IPS-15b (cell line): Measurements from ENCODE around the gene STAT1.
"Not testable (repeated sequence)": the region's sequence is repeated elsewhere in the genome, so short reads cannot be mapped to it uniquely, and the experiment has no call there.

Experiments used
- H3K27me3 ChIP-seq: one replicate; pipeline ENCODE4 v1.6.1; 2013; ENCODE audit warnings: low read length; ENCODE audit not compliant: control insufficient read depth, insufficient read depth
- H3K36me3 ChIP-seq: one replicate; pipeline ENCODE4 v1.6.1; 2013; ENCODE audit warnings: low read length; ENCODE audit not compliant: control insufficient read depth, insufficient read depth
- H3K4me1 ChIP-seq: one replicate; pipeline ENCODE4 v1.6.1; 2013; ENCODE audit warnings: mild to moderate bottlenecking, low read length; ENCODE audit not compliant: control insufficient read depth, insufficient read depth
- H3K4me3 ChIP-seq: one replicate; pipeline ENCODE4 v1.5.1; 2013; ENCODE audit warnings: low read depth, low read length
- H3K9ac ChIP-seq: one replicate; pipeline ENCODE4 v1.6.1; 2013; ENCODE audit warnings: low read depth, mild to moderate bottlenecking, low read length
- H3K9me3 ChIP-seq: one replicate; pipeline ENCODE4 v1.6.1; 2013; ENCODE audit warnings: mild to moderate bottlenecking, low read length; ENCODE audit not compliant: control insufficient read depth, insufficient read depth

Gene STAT1

GRCh38 chr2:190961918-190962487, 52.0 kb downstream of the STAT1 start:
- Histone ChIP-seq H3K4me3 (no peak overlapping the region), H3K36me3 (no peaks in the 10 kb centered on the region), H3K4me1 (no peaks in the 10 kb centered on the region), H3K9me3 (no peaks in the 10 kb centered on the region), H3K27me3 (no peaks in the 10 kb centered on the region), H3K9ac (no peak overlapping the region)

- H3K36me3 ChIP-seq, H3K27me3 ChIP-seq, H3K4me1 ChIP-seq, H3K9me3 ChIP-seq, H3K4me3 ChIP-seq, H3K9ac ChIP-seq: not testable (repeated sequence)
These were observed 52.9 kb downstream of the STAT1 start for GRCh38 chr2:190961117-190961516.

- no peaks in the 10 kb centered on the region for H3K36me3 ChIP-seq
These were observed 53.8 kb downstream of the STAT1 start for GRCh38 chr2:190959911-190960788.

GRCh38 chr2:190953257-190953656, 60.7 kb downstream of the STAT1 start:
- H3K9ac ChIP-seq, result no peak overlapping the region
- no peak overlapping the region for H3K4me3 ChIP-seq
- H3K4me1 ChIP-seq, result no peaks in the 10 kb centered on the region
- H3K27me3 ChIP-seq, result no peaks in the 10 kb centered on the region
- no peaks in the 10 kb centered on the region for H3K9me3 ChIP-seq
- H3K36me3 ChIP-seq, result no peaks in the 10 kb centered on the region

More at GRCh38 chr2:190959911-190960788, 53.8 kb downstream of the STAT1 start:
- Histone ChIP-seq H3K9ac (no peak overlapping the region), H3K9me3 (no peaks in the 10 kb centered on the region), H3K27me3 (no peaks in the 10 kb centered on the region), H3K4me1 (no peaks in the 10 kb centered on the region), H3K4me3 (no peak overlapping the region)

- Histone ChIP-seq H3K27me3 (no peaks in the 10 kb centered on the region), H3K9me3 (no peaks in the 10 kb centered on the region), H3K4me1 (peaks cover 3% of the 10 kb centered on the region), H3K4me3 (no peak overlapping the region), H3K9ac (no peak overlapping the region), H3K36me3 (no peaks in the 10 kb centered on the region)
These were observed 63.4 kb downstream of the STAT1 start for GRCh38 chr2:190950566-190950991.

GRCh38 chr2:190948671-190949070, 65.3 kb downstream of the STAT1 start:
- Histone ChIP-seq H3K9ac (no peak overlapping the region), H3K4me1 (peaks cover 3% of the 10 kb centered on the region), H3K9me3 (no peaks in the 10 kb centered on the region), H3K4me3 (no peak overlapping the region), H3K27me3 (no peaks in the 10 kb centered on the region), H3K36me3 (no peaks in the 10 kb centered on the region)

GRCh38 chr2:190947711-190948251, 66.2 kb downstream of the STAT1 start:
- Histone ChIP-seq H3K4me3 (no peak overlapping the region), H3K36me3 (no peaks in the 10 kb centered on the region), H3K9ac (peak overlapping the region; percentile 8), H3K4me1 (peaks cover 3% of the 10 kb centered on the region), H3K9me3 (no peaks in the 10 kb centered on the region), H3K27me3 (no peaks in the 10 kb centered on the region)

GRCh38 chr2:190947141-190947540, 66.8 kb downstream of the STAT1 start:
- Histone ChIP-seq H3K36me3 (no peaks in the 10 kb centered on the region), H3K9me3 (no peaks in the 10 kb centered on the region), H3K9ac (no peak overlapping the region), H3K27me3 (no peaks in the 10 kb centered on the region), H3K4me3 (no peak overlapping the region), H3K4me1 (peaks cover 3% of the 10 kb centered on the region)

GRCh38 chr2:190943706-190944105, 70.3 kb downstream of the STAT1 start:
- Histone ChIP-seq H3K4me3 (no peak overlapping the region), H3K36me3 (no peaks in the 10 kb centered on the region), H3K4me1 (peaks cover 3% of the 10 kb centered on the region)

GRCh38 chr2:190942697-190943096, 71.3 kb downstream of the STAT1 start:
- no peaks in the 10 kb centered on the region for H3K36me3 ChIP-seq
- no peak overlapping the region for H3K4me3 ChIP-seq
- H3K4me1 ChIP-seq, result peaks cover 3% of the 10 kb centered on the region
- no peak overlapping the region for H3K9ac ChIP-seq
- H3K9me3 ChIP-seq, result no peaks in the 10 kb centered on the region
- H3K27me3 ChIP-seq, result no peaks in the 10 kb centered on the region

More at GRCh38 chr2:190943706-190944105, 70.3 kb downstream of the STAT1 start:
- H3K9me3 ChIP-seq, result no peaks in the 10 kb centered on the region
- no peaks in the 10 kb centered on the region for H3K27me3 ChIP-seq
- H3K9ac ChIP-seq, result no peak overlapping the region

- Histone ChIP-seq H3K36me3 (no peaks in the 10 kb centered on the region), H3K4me1 (peaks cover 9% of the 10 kb centered on the region), H3K9me3 (no peaks in the 10 kb centered on the region), H3K4me3 (no peak overlapping the region), H3K27me3 (no peaks in the 10 kb centered on the region), H3K9ac (no peak overlapping the region)
These were observed 72.4 kb downstream of the STAT1 start for GRCh38 chr2:190941571-190941970.

GRCh38 chr2:190940454-190940853, 73.5 kb downstream of the STAT1 start:
- Histone ChIP-seq H3K27me3 (no peaks in the 10 kb centered on the region), H3K4me3 (no peak overlapping the region), H3K4me1 (peaks cover 12% of the 10 kb centered on the region), H3K9ac (no peak overlapping the region), H3K36me3 (no peaks in the 10 kb centered on the region), H3K9me3 (no peaks in the 10 kb centered on the region)
